Loucy (cell line): ENCODE measurements around the gene MRS2.

Experiments used
- EZH2phosphoT487 ChIP-seq: fragments of 200-600 bp; IDR thresholded peaks from 2 replicates; pipeline ENCODE4 v1.6.1; 2018; ENCODE audit warnings: antibody characterized with exemption, mild to moderate bottlenecking, moderate library complexity, borderline replicate concordance
- TF ChIP-seq, protein P1 (sequence below): fragments of 200-600 bp; sonication (generic); conservative IDR thresholded peaks from 2 replicates; pipeline ENCODE4 v1.5.1; 2014; ENCODE audit warnings: mild to moderate bottlenecking, antibody characterized with exemption, low read length

GRCh38 chr6:24381476-24382219 is 21.1 kb upstream of the MRS2 start:
- TF ChIP-seq, protein P1, sequence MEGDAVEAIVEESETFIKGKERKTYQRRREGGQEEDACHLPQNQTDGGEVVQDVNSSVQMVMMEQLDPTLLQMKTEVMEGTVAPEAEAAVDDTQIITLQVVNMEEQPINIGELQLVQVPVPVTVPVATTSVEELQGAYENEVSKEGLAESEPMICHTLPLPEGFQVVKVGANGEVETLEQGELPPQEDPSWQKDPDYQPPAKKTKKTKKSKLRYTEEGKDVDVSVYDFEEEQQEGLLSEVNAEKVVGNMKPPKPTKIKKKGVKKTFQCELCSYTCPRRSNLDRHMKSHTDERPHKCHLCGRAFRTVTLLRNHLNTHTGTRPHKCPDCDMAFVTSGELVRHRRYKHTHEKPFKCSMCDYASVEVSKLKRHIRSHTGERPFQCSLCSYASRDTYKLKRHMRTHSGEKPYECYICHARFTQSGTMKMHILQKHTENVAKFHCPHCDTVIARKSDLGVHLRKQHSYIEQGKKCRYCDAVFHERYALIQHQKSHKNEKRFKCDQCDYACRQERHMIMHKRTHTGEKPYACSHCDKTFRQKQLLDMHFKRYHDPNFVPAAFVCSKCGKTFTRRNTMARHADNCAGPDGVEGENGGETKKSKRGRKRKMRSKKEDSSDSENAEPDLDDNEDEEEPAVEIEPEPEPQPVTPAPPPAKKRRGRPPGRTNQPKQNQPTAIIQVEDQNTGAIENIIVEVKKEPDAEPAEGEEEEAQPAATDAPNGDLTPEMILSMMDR: no peak
- TF ChIP-seq EZH2phosphoT487: no peak
